Mesendoderm (in vitro differentiated cells): ENCODE results near the gene PLPP1.

ENCODE experiments used
- DNase-seq: peaks from one replicate; pipeline ENCODE4 v3.0.0; 2013
- H2AK5ac ChIP-seq: 2 replicates; pipeline ENCODE4 v1.6.1; 2013; ENCODE audit warnings: low read length, inconsistent platforms
- H2BK120ac ChIP-seq: 2 replicates; pipeline ENCODE4 v1.6.1; 2013; ENCODE audit warnings: low read depth, mild to moderate bottlenecking, low read length, moderate library complexity, mixed read lengths
- H2BK15ac ChIP-seq: replicated peaks from 2 replicates; pipeline ENCODE4 v1.6.1; 2013; ENCODE audit warnings: low read depth, mild to moderate bottlenecking, moderate library complexity
- H2BK5ac ChIP-seq: 2 replicates; pipeline ENCODE4 v1.6.1; 2013; ENCODE audit warnings: low read length, inconsistent platforms
- H3K18ac ChIP-seq: 2 replicates; pipeline ENCODE4 v1.6.1; 2013; ENCODE audit warnings: mild to moderate bottlenecking, low read length, mixed read lengths
- H3K23ac ChIP-seq: one replicate; pipeline ENCODE4 v1.6.1; 2013; ENCODE audit warnings: low read length
- H3K27ac ChIP-seq: 2 replicates; pipeline ENCODE4 v1.5.1; 2013; ENCODE audit warnings: low read depth, mild to moderate bottlenecking, inconsistent platforms, low read length, moderate library complexity
- H3K27me3 ChIP-seq: 2 replicates; pipeline ENCODE4 v1.6.1; 2013; ENCODE audit warnings: low read length, control low read depth, mild to moderate bottlenecking, inconsistent platforms; ENCODE audit not compliant: insufficient read depth, poor library complexity
- H3K36me3 ChIP-seq: 2 replicates; pipeline ENCODE4 v1.6.1; 2013; ENCODE audit warnings: low read length, inconsistent platforms; ENCODE audit not compliant: control insufficient read depth, insufficient read depth
- H3K4ac ChIP-seq: one replicate; pipeline ENCODE4 v1.6.1; 2013; ENCODE audit warnings: low read depth, mild to moderate bottlenecking, low read length, moderate library complexity
- H3K4me1 ChIP-seq: 2 replicates; pipeline ENCODE4 v1.6.1; 2013; ENCODE audit warnings: low read depth, low read length, inconsistent platforms; ENCODE audit not compliant: control insufficient read depth
- H3K4me2 ChIP-seq: 2 replicates; pipeline ENCODE4 v1.6.1; 2013; ENCODE audit warnings: low read length
- H3K4me3 ChIP-seq: 2 replicates; pipeline ENCODE4 v1.5.1; 2013; ENCODE audit warnings: mild to moderate bottlenecking, low read length
- H3K56ac ChIP-seq: one replicate; pipeline ENCODE4 v1.6.1; 2013; ENCODE audit warnings: low read length
- H3K79me1 ChIP-seq: 2 replicates; pipeline ENCODE4 v1.6.1; 2013; ENCODE audit warnings: low read length, inconsistent platforms
- H3K79me2 ChIP-seq: 2 replicates; pipeline ENCODE4 v1.6.1; 2013; ENCODE audit warnings: mild to moderate bottlenecking, low read length; ENCODE audit not compliant: control insufficient read depth, insufficient read depth
- H3K9ac ChIP-seq: 2 replicates; pipeline ENCODE4 v1.6.1; 2013; ENCODE audit warnings: low read length, inconsistent platforms
- H4K5ac ChIP-seq: one replicate; pipeline ENCODE4 v1.6.1; 2013; ENCODE audit warnings: low read length
- H4K8ac ChIP-seq: one replicate; pipeline ENCODE4 v1.6.1; 2013; ENCODE audit warnings: low read depth, mild to moderate bottlenecking, control low read depth, low read length, moderate library complexity
- WGBS: extraction: QIAGEN DNeasy Blood & Tissue Kit; methylation state at CpG from one replicate; pipeline ENCODE4 v1.1.7; 2013; ENCODE audit warnings: low lambda C conversion rate, missing lambda C conversion rate; ENCODE audit not compliant: insufficient coverage; ENCODE audit errors: extremely low coverage; 5-methylcytosine and 5-hydroxymethylcytosine counted together

PLPP1 gene

DNA sequence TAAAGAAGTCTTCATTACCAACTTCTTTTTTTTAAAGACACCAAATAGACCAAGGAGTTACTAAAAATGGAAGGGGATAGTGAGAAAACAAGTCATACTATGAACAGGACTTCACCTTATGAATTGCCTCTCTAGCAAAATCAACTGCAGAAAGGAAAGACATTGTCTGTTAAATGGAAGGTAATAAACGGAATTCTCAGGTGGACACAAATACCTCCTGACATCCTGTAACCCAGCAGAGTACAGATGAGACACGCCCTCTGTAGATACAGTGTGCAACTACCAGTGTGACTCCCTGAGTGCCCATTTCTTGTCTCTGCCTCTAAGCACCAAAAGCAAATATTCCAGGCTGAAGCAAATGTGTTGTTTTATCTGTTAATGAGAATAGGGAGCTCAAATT, 12.2 kb upstream of the PLPP1 start:
- Histone ChIP-seq H2BK120ac (no peak overlapping the region), H3K36me3 (no peaks in the 10 kb centered on the region), H2AK5ac (no peak overlapping the region), H3K27me3 (no peaks in the 10 kb centered on the region), H3K27ac (no peak overlapping the region), H3K4me2 (no peak overlapping the region), H3K4me1 (no peaks in the 10 kb centered on the region), H3K23ac (no peak overlapping the region), H4K8ac (no peak overlapping the region), H2BK15ac (no peak overlapping the region), H3K18ac (no peak overlapping the region), H3K79me2 (no peaks in the 10 kb centered on the region), H3K4me3 (no peak overlapping the region), H4K5ac (no peak overlapping the region), H3K4ac (no peak overlapping the region), H2BK5ac (no peak overlapping the region), H3K9ac (no peak overlapping the region), H3K56ac (no peak overlapping the region), H3K79me1 (no peaks in the 10 kb centered on the region)
- no peak for DNase-seq
- WGBS = no CpG with 5 or more reads among the region's 2 CpGs

DNA sequence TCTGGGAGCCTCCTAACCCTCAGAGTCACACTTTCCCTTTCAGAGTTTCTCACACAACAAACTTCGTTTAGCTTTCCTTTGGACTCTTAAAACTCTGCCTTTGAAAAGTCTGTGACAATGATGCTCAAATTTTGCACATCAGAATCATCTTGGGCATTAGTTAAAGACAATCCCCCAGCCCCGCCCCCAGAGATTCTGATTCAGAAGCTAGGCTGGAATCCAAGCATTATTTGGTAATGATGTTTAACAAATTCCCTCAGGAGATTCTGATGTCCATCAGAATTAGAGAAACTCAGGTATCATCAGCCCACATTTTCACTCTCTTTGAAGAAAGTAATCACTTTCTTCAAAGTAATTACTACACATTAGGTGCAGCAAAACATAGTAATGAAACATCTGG, 9.6 kb upstream of the PLPP1 start:
- Histone ChIP-seq H2AK5ac (no peak overlapping the region), H3K4me2 (no peak overlapping the region), H3K9ac (no peak overlapping the region), H2BK120ac (no peak overlapping the region), H4K8ac (no peak overlapping the region), H3K4ac (no peak overlapping the region), H3K27me3 (no peaks in the 10 kb centered on the region), H2BK15ac (no peak overlapping the region), H3K56ac (no peak overlapping the region), H2BK5ac (no peak overlapping the region), H3K27ac (no peak overlapping the region), H3K36me3 (no peaks in the 10 kb centered on the region), H3K18ac (no peak overlapping the region), H4K5ac (no peak overlapping the region), H3K4me3 (no peak overlapping the region), H3K23ac (no peak overlapping the region), H3K4me1 (peaks cover 3% of the 10 kb centered on the region), H3K79me1 (no peaks in the 10 kb centered on the region), H3K79me2 (no peaks in the 10 kb centered on the region)
- DNase-seq = no peak
- WGBS = no CpG with 5 or more reads among the region's 2 CpGs

DNA sequence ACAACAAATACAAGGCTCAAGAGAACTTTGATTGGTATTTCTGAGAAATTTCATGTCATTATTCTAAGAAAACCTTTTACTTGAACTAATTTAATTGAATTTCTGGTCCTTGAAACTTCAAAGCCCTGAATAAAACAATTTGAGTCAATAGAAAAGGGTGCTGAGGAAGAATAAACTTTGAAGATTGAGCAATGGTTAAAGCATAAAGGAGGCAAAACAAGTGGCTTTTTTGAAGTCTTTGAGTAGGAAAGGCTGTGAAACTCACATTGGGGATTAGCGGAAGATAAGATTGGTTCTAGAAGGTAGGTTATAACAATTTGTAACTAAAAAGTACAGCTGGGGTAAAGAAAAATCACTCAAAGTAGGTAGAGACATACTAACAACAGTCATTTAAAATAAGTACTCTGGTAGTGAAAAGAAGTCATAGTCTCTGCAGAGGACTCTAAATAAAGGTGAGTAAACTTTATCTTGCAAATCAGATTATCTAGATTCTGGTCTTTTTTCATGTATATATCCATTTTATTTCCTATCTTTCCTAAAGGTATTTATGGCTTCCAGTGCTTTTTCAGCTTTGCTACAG, 6.4 kb upstream of the PLPP1 start:
- Histone ChIP-seq H3K18ac (no peak overlapping the region), H2AK5ac (no peak overlapping the region), H3K23ac (no peak overlapping the region), H3K4me1 (peaks cover 3% of the 10 kb centered on the region), H3K4ac (no peak overlapping the region), H3K4me3 (no peak overlapping the region), H3K36me3 (no peaks in the 10 kb centered on the region), H3K4me2 (no peak overlapping the region), H3K9ac (no peak overlapping the region), H4K5ac (no peak overlapping the region), H3K56ac (no peak overlapping the region), H3K27me3 (no peaks in the 10 kb centered on the region), H3K79me1 (no peaks in the 10 kb centered on the region), H2BK5ac (no peak overlapping the region), H4K8ac (no peak overlapping the region), H2BK120ac (no peak overlapping the region), H3K79me2 (no peaks in the 10 kb centered on the region), H3K27ac (no peak overlapping the region), H2BK15ac (no peak overlapping the region)
- no CpG with 5 or more reads among the region's 1 CpG for WGBS
- DNase-seq = no peak

DNA sequence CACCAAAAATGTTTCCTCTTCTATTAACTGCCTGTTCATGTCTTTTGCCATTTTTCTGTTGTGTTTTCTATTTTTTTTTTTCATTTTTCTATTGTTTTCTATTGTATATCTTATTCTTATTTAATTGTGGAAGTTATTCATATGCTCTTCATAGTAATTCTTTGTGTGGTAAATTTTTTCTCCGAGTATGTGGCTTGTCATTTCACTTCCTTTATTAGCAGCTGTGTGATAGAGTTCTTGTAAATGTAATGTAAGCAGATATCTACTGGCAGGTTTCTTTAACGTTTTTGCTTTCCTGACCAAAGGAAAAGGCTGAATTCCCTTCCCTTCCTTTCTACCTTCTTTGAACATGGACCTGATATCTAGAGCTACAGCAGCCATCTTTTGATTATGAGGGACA, 5.8 kb upstream of the PLPP1 start:
- H3K4me2 ChIP-seq = no peak overlapping the region
- no peaks in the 10 kb centered on the region for H3K36me3 ChIP-seq
- DNase-seq = no peak
- H3K23ac ChIP-seq = no peak overlapping the region
- H3K4ac ChIP-seq = no peak overlapping the region
- peak overlapping the region; percentile 57 for H2BK15ac ChIP-seq
- no peaks in the 10 kb centered on the region for H3K27me3 ChIP-seq
- H3K4me1 ChIP-seq = peaks cover 4% of the 10 kb centered on the region
- no peak overlapping the region for H3K56ac ChIP-seq
- H3K4me3 ChIP-seq = no peak overlapping the region
- H3K79me2 ChIP-seq = no peaks in the 10 kb centered on the region
- no CpG with 5 or more reads among the region's 2 CpGs for WGBS
- H4K5ac ChIP-seq = no peak overlapping the region
- H2AK5ac ChIP-seq = no peak overlapping the region
- no peak overlapping the region for H3K18ac ChIP-seq
- H3K79me1 ChIP-seq = no peaks in the 10 kb centered on the region
- H2BK5ac ChIP-seq = no peak overlapping the region
- H4K8ac ChIP-seq = no peak overlapping the region
- no peak overlapping the region for H2BK120ac ChIP-seq
- no peak overlapping the region for H3K9ac ChIP-seq
- H3K27ac ChIP-seq = no peak overlapping the region

DNA sequence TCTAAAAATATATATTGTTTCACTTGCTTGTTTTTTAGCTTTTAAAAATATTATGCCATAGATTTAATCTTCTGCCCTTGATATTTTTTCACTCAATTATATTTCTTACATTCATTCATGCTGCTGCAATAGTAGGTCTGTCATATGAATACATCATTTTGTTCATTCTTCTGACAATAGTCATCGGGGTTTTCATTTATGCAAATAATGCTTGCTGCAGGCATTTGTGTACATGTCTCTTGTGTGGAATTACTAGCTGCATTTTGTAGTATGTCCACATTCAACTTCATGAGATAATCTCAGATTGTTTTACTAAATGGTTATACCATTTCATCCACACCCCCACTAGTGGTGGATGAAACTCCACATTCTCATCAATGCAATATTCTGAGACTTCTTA, 5.3 kb upstream of the PLPP1 start:
- H3K56ac ChIP-seq = no peak overlapping the region
- H3K27ac ChIP-seq = no peak overlapping the region
- peaks cover 5% of the 10 kb centered on the region for H3K4me1 ChIP-seq
- H4K5ac ChIP-seq = no peak overlapping the region
- H2AK5ac ChIP-seq = no peak overlapping the region
- DNase-seq = no peak
- no peak overlapping the region for H2BK15ac ChIP-seq
- no peaks in the 10 kb centered on the region for H3K79me2 ChIP-seq
- H3K4me3 ChIP-seq = no peak overlapping the region
- no peaks in the 10 kb centered on the region for H3K79me1 ChIP-seq
- no peak overlapping the region for H3K18ac ChIP-seq
- H2BK120ac ChIP-seq = no peak overlapping the region
- no peak overlapping the region for H2BK5ac ChIP-seq
- H3K36me3 ChIP-seq = no peaks in the 10 kb centered on the region
- no peak overlapping the region for H3K23ac ChIP-seq
- H3K9ac ChIP-seq = no peak overlapping the region
- WGBS = no CpG with 5 or more reads among the region's 1 CpG
- no peaks in the 10 kb centered on the region for H3K27me3 ChIP-seq
- no peak overlapping the region for H4K8ac ChIP-seq
- H3K4ac ChIP-seq = no peak overlapping the region
- H3K4me2 ChIP-seq = no peak overlapping the region

DNA sequence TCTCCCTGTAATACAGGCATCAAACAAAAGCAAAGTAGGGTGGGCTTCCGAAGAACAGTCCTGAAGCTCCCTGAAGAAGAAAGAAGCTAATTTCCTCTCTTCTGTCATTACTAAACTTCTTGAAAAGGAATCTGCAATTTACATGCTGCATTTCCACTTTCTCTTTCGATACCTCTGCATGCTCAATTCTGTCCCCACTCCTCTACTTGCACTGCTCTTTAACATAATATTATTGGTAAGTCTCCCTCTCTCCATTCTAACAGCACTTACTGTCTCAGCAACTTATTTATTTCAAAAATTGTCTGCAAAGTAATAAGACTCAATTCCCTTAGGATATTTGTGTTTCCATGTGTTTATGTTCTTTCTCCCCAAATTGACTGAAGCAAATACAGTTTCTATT, 3.9 kb upstream of the PLPP1 start:
- Histone ChIP-seq H3K4me3 (no peak overlapping the region), H2AK5ac (no peak overlapping the region), H3K4me2 (no peak overlapping the region), H4K8ac (no peak overlapping the region), H3K36me3 (no peaks in the 10 kb centered on the region), H3K18ac (no peak overlapping the region), H2BK5ac (no peak overlapping the region), H3K79me2 (peaks cover 7% of the 10 kb centered on the region), H3K23ac (no peak overlapping the region), H2BK15ac (peak overlapping the region; percentile 27), H3K4me1 (peaks cover 5% of the 10 kb centered on the region), H3K27ac (no peak overlapping the region), H3K56ac (no peak overlapping the region), H3K9ac (no peak overlapping the region), H3K79me1 (no peaks in the 10 kb centered on the region), H2BK120ac (peak overlapping the region; percentile 54), H4K5ac (no peak overlapping the region), H3K4ac (no peak overlapping the region), H3K27me3 (no peaks in the 10 kb centered on the region)
- no CpG with 5 or more reads among the region's 2 CpGs for WGBS
- DNase-seq = no peak
